Mesenchymal stem cell (in vitro differentiated cells and primary cell): ENCODE results near the gene DDC.

Source experiments
- DNase-seq: peaks from one replicate; pipeline ENCODE4 v3.0.0-alpha.2; 2013
- H2AFZ ChIP-seq: one replicate; pipeline ENCODE4 v1.6.1; 2013; ENCODE audit warnings: low read depth, mild to moderate bottlenecking, control low read depth, inconsistent platforms, low read length, moderate library complexity
- H2AK5ac ChIP-seq: 2 replicates; pipeline ENCODE4 v1.6.1; 2013; ENCODE audit warnings: low read length, moderate library complexity, mild to moderate bottlenecking, inconsistent platforms; ENCODE audit not compliant: severe bottlenecking
- H2BK120ac ChIP-seq: one replicate; pipeline ENCODE4 v1.6.1; 2013; ENCODE audit warnings: low read depth, mild to moderate bottlenecking, inconsistent platforms, low read length, moderate library complexity
- H2BK12ac ChIP-seq, 2 experiments: one replicate each; pipeline ENCODE4 v1.6.1; 2013; ENCODE audit warnings: inconsistent platforms in 2 of 2, low read length in 2 of 2, mild to moderate bottlenecking in 2 of 2, moderate library complexity in 2 of 2, control low read depth in 1 of 2
- H2BK15ac ChIP-seq: one replicate; pipeline ENCODE4 v1.6.1; 2013; ENCODE audit warnings: mild to moderate bottlenecking, low read depth, inconsistent platforms; ENCODE audit not compliant: poor library complexity, severe bottlenecking
- H2BK5ac ChIP-seq: 2 replicates; pipeline ENCODE4 v1.6.1; 2013; ENCODE audit warnings: low read depth, mild to moderate bottlenecking, low read length, control low read depth, inconsistent platforms; ENCODE audit not compliant: poor library complexity, severe bottlenecking
- H3K14ac ChIP-seq, 2 experiments: one replicate each; pipeline ENCODE4 v1.6.1; 2013; ENCODE audit warnings: inconsistent platforms in 2 of 2, low read length in 2 of 2, control low read depth in 1 of 2, mild to moderate bottlenecking in 1 of 2, moderate library complexity in 1 of 2
- H3K18ac ChIP-seq, 2 experiments: one replicate each; pipeline ENCODE4 v1.6.1; 2013; ENCODE audit warnings: inconsistent platforms in 2 of 2, low read length in 2 of 2, control low read depth in 1 of 2, low read depth in 1 of 2, mild to moderate bottlenecking in 1 of 2
- H3K23ac ChIP-seq, 2 experiments: one replicate each; pipeline ENCODE4 v1.6.1; 2013; ENCODE audit warnings: inconsistent platforms in 2 of 2, low read length in 2 of 2, mild to moderate bottlenecking in 2 of 2, moderate library complexity in 2 of 2, control low read depth in 1 of 2
- H3K27ac ChIP-seq: 2 replicates; pipeline ENCODE4 v1.5.1; 2013; ENCODE audit warnings: mild to moderate bottlenecking, moderate library complexity, low read length, control low read depth, inconsistent platforms; ENCODE audit not compliant: poor library complexity, severe bottlenecking
- H3K27me3 ChIP-seq, 2 experiments: 2 replicates each; pipeline versions ENCODE4 v1.6.1 to v1.7.0; 2013; ENCODE audit warnings: low read length in 2 of 2, mild to moderate bottlenecking in 2 of 2, moderate library complexity in 2 of 2, control low read depth in 1 of 2, inconsistent platforms in 1 of 2; ENCODE audit not compliant: control insufficient read depth in 1 of 2, insufficient read depth in 1 of 2
- H3K36me3 ChIP-seq, 2 experiments: 2 replicates each; pipeline versions ENCODE4 v1.6.1 to v1.7.0; 2013; ENCODE audit warnings: low read length in 2 of 2, control low read depth in 1 of 2, inconsistent platforms in 1 of 2, low read depth in 1 of 2, mild to moderate bottlenecking in 1 of 2; ENCODE audit not compliant: insufficient read depth in 2 of 2, control insufficient read depth in 1 of 2
- H3K4ac ChIP-seq, 2 experiments: one replicate each; pipeline ENCODE4 v1.6.1; 2013; ENCODE audit warnings: inconsistent platforms in 2 of 2, low read length in 2 of 2, mild to moderate bottlenecking in 2 of 2, moderate library complexity in 2 of 2, control low read depth in 1 of 2, low read depth in 1 of 2
- H3K4me1 ChIP-seq: 2 replicates; pipeline ENCODE4 v1.6.1; 2013; ENCODE audit warnings: low read depth, low read length, control low read depth; ENCODE audit not compliant: control insufficient read depth, insufficient read depth
- H3K4me2 ChIP-seq: 2 replicates; pipeline ENCODE4 v1.6.1; 2013; ENCODE audit warnings: low read length, mild to moderate bottlenecking, inconsistent platforms; ENCODE audit not compliant: poor library complexity, severe bottlenecking
- H3K4me3 ChIP-seq, 2 experiments: 2 replicates each; pipeline versions ENCODE4 v1.5.1 to v1.7.0; 2013; ENCODE audit warnings: low read length in 2 of 2, mild to moderate bottlenecking in 2 of 2, control low read depth in 1 of 2, low read depth in 1 of 2; ENCODE audit not compliant: insufficient read depth in 1 of 2
- H3K79me1 ChIP-seq: replicated peaks from 2 replicates; pipeline ENCODE4 v1.6.1; 2013; ENCODE audit warnings: mild to moderate bottlenecking, control low read depth, low read length, inconsistent platforms; ENCODE audit not compliant: poor library complexity, severe bottlenecking
- H3K9ac ChIP-seq: 2 replicates; pipeline ENCODE4 v1.7.0; 2013; ENCODE audit warnings: mild to moderate bottlenecking, low read length, moderate library complexity
- H3K9me3 ChIP-seq: 2 replicates; pipeline ENCODE4 v1.7.0; 2013; ENCODE audit warnings: mild to moderate bottlenecking, low read length; ENCODE audit not compliant: control insufficient read depth
- H4K8ac ChIP-seq: one replicate; pipeline ENCODE4 v1.6.1; 2013; ENCODE audit warnings: inconsistent platforms, mild to moderate bottlenecking, low read length, moderate library complexity
- H4K91ac ChIP-seq: one replicate; pipeline ENCODE4 v1.6.1; 2013; ENCODE audit warnings: mild to moderate bottlenecking, low read length, inconsistent platforms
- WGBS: methylation state at CpG from one replicate; pipeline ENCODE4 v1.1.7; 2013; ENCODE audit warnings: mixed read lengths; 5-methylcytosine and 5-hydroxymethylcytosine counted together

The DDC gene

GRCh38 chr7:50533866-50534265 lies 31.3 kb downstream of the DDC start:
- Histone ChIP-seq H3K79me1 (no peaks in the 10 kb centered on the region), H3K23ac (no peak overlapping the region), H2BK15ac (no peak overlapping the region), H2BK5ac (no peak overlapping the region), H3K27ac (no peak overlapping the region), H3K4me1 (peaks cover 11% of the 10 kb centered on the region), H3K27me3 (peaks cover 0 to 10% of the 10 kb centered on the region in 2 experiments), H2AFZ (no peak overlapping the region), H3K9ac (no peak overlapping the region), H4K8ac (no peak overlapping the region), H4K91ac (no peak overlapping the region), H3K9me3 (no peaks in the 10 kb centered on the region), H2BK12ac (peak overlapping the region in 1 of 2 experiments; percentile 8), H3K4ac (no peak overlapping the region), H3K4me2 (no peak overlapping the region), H3K4me3 (no peak overlapping the region), H2AK5ac (no peak overlapping the region), H3K14ac (no peak overlapping the region), H2BK120ac (no peak overlapping the region), H3K18ac (no peak overlapping the region), H3K36me3 (no peaks in the 10 kb centered on the region)
- DNase-seq = peak; percentile 4
- WGBS = 93% methylated on average over 3 of the region's 3 CpGs

DNA sequence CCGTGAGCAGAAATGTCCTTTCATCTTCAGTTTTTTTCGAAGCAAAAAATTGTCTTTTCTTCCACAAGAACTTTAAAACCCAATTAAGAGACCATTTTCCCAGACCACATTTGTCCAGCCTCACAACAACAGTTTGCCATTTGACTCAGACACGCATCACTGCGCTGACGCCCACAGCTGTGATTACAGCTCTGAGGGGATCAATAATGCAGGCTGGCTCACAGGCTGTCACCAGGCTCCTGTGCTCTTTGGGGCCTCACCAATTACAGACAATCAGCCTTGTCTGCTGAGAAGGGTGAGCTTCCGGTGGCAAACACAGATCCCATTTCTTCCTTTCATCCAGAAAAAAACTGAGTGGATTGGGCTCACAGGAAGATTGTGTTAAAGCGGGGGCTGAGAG lies 33.3 kb downstream of the DDC start:
- WGBS = 94% methylated on average over 6 of the region's 7 CpGs
- no peak overlapping the region for H2BK12ac ChIP-seq
- H3K4me3 ChIP-seq = no peak overlapping the region
- H4K8ac ChIP-seq = no peak overlapping the region
- no peak overlapping the region for H3K14ac ChIP-seq
- peak overlapping the region in 1 of 2 experiments; percentile 50 for H3K18ac ChIP-seq
- H2AFZ ChIP-seq = no peak overlapping the region
- peaks cover 11% of the 10 kb centered on the region for H3K4me1 ChIP-seq
- H3K79me1 ChIP-seq = no peaks in the 10 kb centered on the region
- DNase-seq = no peak
- no peaks in the 10 kb centered on the region for H3K9me3 ChIP-seq
- H3K27me3 ChIP-seq = peaks cover 0 to 11% of the 10 kb centered on the region in 2 experiments
- no peak overlapping the region for H3K4ac ChIP-seq
- H3K9ac ChIP-seq = no peak overlapping the region
- no peak overlapping the region for H3K27ac ChIP-seq
- H4K91ac ChIP-seq = no peak overlapping the region
- H3K4me2 ChIP-seq = no peak overlapping the region
- no peak overlapping the region for H2AK5ac ChIP-seq
- no peak overlapping the region for H2BK15ac ChIP-seq
- H2BK120ac ChIP-seq = no peak overlapping the region
- no peak overlapping the region for H2BK5ac ChIP-seq
- H3K36me3 ChIP-seq = no peaks in the 10 kb centered on the region
- no peak overlapping the region for H3K23ac ChIP-seq

- DNase-seq = no peak
- Histone ChIP-seq H2AK5ac (no peak overlapping the region), H2BK120ac (no peak overlapping the region), H4K91ac (no peak overlapping the region), H3K23ac (no peak overlapping the region), H3K79me1 (no peaks in the 10 kb centered on the region), H3K14ac (peak overlapping the region in 1 of 2 experiments; percentile 68), H3K9ac (no peak overlapping the region), H3K4me2 (no peak overlapping the region), H2BK15ac (no peak overlapping the region), H3K18ac (no peak overlapping the region), H3K4ac (no peak overlapping the region), H4K8ac (no peak overlapping the region), H2BK12ac (no peak overlapping the region), H3K27me3 (peaks cover 0 to 11% of the 10 kb centered on the region in 2 experiments), H3K9me3 (no peaks in the 10 kb centered on the region), H3K4me1 (peaks cover 11% of the 10 kb centered on the region), H3K4me3 (no peak overlapping the region), H2AFZ (no peak overlapping the region), H3K36me3 (no peaks in the 10 kb centered on the region), H2BK5ac (no peak overlapping the region), H3K27ac (no peak overlapping the region)
- WGBS = 64% methylated on average over 11 of the region's 12 CpGs
Measured at GRCh38 chr7:50531401-50531911, 33.7 kb downstream of the DDC start.

- H3K27me3 ChIP-seq = peaks cover 0 to 11% of the 10 kb centered on the region in 2 experiments
- H3K23ac ChIP-seq = no peak overlapping the region
- H3K27ac ChIP-seq = no peak overlapping the region
- no peak overlapping the region for H2BK120ac ChIP-seq
- no peak overlapping the region for H3K4me2 ChIP-seq
- no peaks in the 10 kb centered on the region for H3K79me1 ChIP-seq
- no peak for DNase-seq
- H3K36me3 ChIP-seq = no peaks in the 10 kb centered on the region
- no peak overlapping the region for H4K8ac ChIP-seq
- no peak overlapping the region for H3K4me3 ChIP-seq
- H3K18ac ChIP-seq = no peak overlapping the region
- H2BK12ac ChIP-seq = no peak overlapping the region
- no peak overlapping the region for H2BK5ac ChIP-seq
- H4K91ac ChIP-seq = no peak overlapping the region
- H3K14ac ChIP-seq = no peak overlapping the region
- no peak overlapping the region for H2AFZ ChIP-seq
- WGBS = no CpG with 5 or more reads among the region's 1 CpG
- no peak overlapping the region for H3K9ac ChIP-seq
- no peak overlapping the region for H2AK5ac ChIP-seq
- H3K9me3 ChIP-seq = no peaks in the 10 kb centered on the region
- H3K4me1 ChIP-seq = peaks cover 11% of the 10 kb centered on the region
- no peak overlapping the region for H3K4ac ChIP-seq
- no peak overlapping the region for H2BK15ac ChIP-seq
Measured at GRCh38 chr7:50530766-50531165, 34.4 kb downstream of the DDC start.
